ENCODE measurements around the gene BBOF1.

Gene BBOF1

GRCh38 chr14:74029136-74029535 lies 10.0 kb downstream of the BBOF1 start:
- no peak for DNase-seq

- no peak for DNase-seq
Observed at GRCh38 chr14:74034572-74034971, 15.4 kb downstream of the BBOF1 start.

GRCh38 chr14:74035556-74035955 lies 16.4 kb downstream of the BBOF1 start:
- DNase-seq = peak; percentile 48

GRCh38 chr14:74038020-74038859 lies 19.1 kb downstream of the BBOF1 start:
- DNase-seq = peak; percentile 49

- no peak for DNase-seq
Observed at GRCh38 chr14:74042296-74042695, 23.1 kb downstream of the BBOF1 start.

GRCh38 chr14:74045522-74045921 lies 26.4 kb downstream of the BBOF1 start:
- DNase-seq = no peak

GRCh38 chr14:74048281-74048680 lies 29.1 kb downstream of the BBOF1 start:
- DNase-seq = no peak

GRCh38 chr14:74049876-74050495 lies 30.8 kb downstream of the BBOF1 start:
- DNase-seq = no peak

- no peak for DNase-seq
Observed at GRCh38 chr14:74062809-74063150, 43.6 kb downstream of the BBOF1 start.

GRCh38 chr14:74064426-74064825 lies 45.3 kb downstream of the BBOF1 start:
- DNase-seq = no peak

- DNase-seq = no peak
Observed at GRCh38 chr14:74064883-74065282, 45.7 kb downstream of the BBOF1 start.

GRCh38 chr14:74065746-74066575 lies 46.8 kb downstream of the BBOF1 start:
- DNase-seq = no peak

GRCh38 chr14:74077401-74077800 lies 58.3 kb downstream of the BBOF1 start:
- no peak for DNase-seq

GRCh38 chr14:74080820-74081460 lies 61.8 kb downstream of the BBOF1 start:
- DNase-seq = no peak

GRCh38 chr14:74081491-74081890 lies 62.3 kb downstream of the BBOF1 start:
- no peak for DNase-seq

GRCh38 chr14:74083161-74083560 lies 64.0 kb downstream of the BBOF1 start:
- no peak for DNase-seq

- DNase-seq = no peak
Observed at GRCh38 chr14:74083784-74084276, 64.7 kb downstream of the BBOF1 start.

- peak; percentile 100 for DNase-seq
Observed at GRCh38 chr14:74084277-74085046, 65.3 kb downstream of the BBOF1 start, which contains the start of the genes ALDH6A1 and LIN52. Gene ALDH6A1, minus strand, starts transcription at chr14:74084453. Its CDS starts 59 bp downstream, at chr14:74084394. Gene LIN52, plus strand, starts transcription at chr14:74084956. Its CDS starts 19 bp downstream, at chr14:74084975.

GRCh38 chr14:74085047-74085637 lies 66.0 kb downstream of the BBOF1 start:
- DNase-seq = peak; percentile 30

- DNase-seq = no peak
Observed at GRCh38 chr14:74085828-74086227, 66.7 kb downstream of the BBOF1 start.

Measured in fibroblast of skin of abdomen (primary cell).